ENCODE data around the gene PXMP2.

The PXMP2 gene

GRCh38 chr12:132673288-132674179 is 13.9 kb upstream of the PXMP2 start:
- TF ChIP-seq CTCF (IDR thresholded peaks at IDR 0.05; ENCODE audit: borderline replicate concordance, control extremely low read depth, extremely low read depth, insufficient read depth, missing control alignments): no peak
- in situ Hi-C loops (cut with MboI; ENCODE audit: low sequenced_read_pairs, unreplicated experiment): no loop called here

DNA sequence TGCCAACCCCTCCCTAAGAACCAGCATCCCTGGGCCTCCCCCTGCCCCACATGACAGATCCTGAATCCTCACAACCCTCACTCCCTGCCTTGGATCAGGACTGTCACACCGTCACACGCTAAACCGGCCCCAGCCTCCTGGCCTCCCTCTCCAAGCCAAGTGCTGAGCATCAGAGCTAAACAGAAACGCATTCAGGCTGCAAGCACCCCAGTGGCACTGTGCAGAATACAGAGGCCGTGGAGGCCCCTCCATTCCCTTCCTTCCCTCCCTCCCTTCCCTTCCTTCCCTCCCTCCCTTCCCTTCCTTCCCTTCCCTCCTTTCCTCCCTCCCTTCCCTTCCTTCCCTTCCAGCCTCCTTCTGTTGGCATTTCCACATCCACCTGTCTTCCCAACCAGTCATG is 12.8 kb upstream of the PXMP2 start:
- in situ Hi-C loops (cut with MboI; ENCODE audit: low sequenced_read_pairs, unreplicated experiment): no loop called here
- no peak for DNase-seq (ENCODE audit: low spot score)
- TF ChIP-seq CTCF (IDR thresholded peaks at IDR 0.05; ENCODE audit: borderline replicate concordance, control extremely low read depth, extremely low read depth, insufficient read depth, missing control alignments): no peak

More at GRCh38 chr12:132673288-132674179, 13.9 kb upstream of the PXMP2 start:
- no peak for DNase-seq (ENCODE audit: low spot score)

DNA sequence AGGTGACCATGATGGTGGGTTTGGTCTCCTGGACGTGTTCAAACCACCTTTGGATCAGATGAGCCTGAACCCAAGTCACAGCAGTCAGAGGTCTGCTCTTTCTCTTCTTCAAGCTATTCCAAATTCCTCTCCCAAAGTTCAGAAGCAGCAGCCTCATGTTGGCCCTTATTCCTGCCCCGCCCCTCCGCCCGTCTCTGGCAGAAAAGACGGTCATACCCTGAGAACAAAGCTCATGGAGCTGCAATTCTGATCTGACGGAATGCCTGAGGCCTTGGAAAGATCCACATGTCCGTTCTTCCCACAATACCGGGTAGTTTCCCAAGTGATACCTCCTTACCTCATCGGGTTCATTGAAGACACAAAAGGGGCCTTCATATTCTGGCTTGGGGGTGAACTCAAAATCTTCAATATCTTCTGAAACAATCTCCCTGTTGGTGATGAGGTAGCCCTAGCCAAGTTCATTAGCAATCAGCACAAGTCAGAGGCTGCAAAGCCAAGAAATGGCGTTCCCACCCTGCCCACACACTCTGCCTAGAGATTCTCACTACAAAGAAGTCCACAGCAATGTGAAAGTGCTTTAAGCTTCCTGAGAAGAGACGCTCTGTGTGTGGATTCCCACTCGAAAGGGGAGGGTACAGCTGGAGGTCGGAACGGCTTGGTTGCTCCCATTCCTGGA is 11.5 kb upstream of the PXMP2 start:
- DNase-seq (ENCODE audit: low spot score): no peak
- no peak for TF ChIP-seq CTCF (IDR thresholded peaks at IDR 0.05; ENCODE audit: borderline replicate concordance, control extremely low read depth, extremely low read depth, insufficient read depth, missing control alignments)
- in situ Hi-C loops (cut with MboI; ENCODE audit: low sequenced_read_pairs, unreplicated experiment): no loop called here

DNA sequence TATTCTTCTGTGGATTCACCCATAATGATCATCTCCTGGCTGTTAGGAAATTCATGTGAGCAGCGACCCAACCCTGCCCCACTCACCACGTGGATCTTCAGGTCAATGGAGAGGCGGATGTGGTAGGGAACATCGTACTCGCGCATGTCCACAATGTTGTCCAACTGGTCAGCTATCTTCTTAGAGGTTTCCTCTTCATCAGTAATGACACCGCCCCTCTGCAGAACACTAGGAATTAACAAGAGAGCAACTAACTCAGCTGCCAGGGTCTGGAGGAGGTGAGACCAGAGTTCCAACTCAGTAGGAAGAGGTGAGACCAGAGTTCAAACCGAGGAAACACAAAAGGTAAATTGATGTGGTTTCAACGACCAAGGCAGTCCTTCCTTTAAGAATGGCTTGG is 9.9 kb upstream of the PXMP2 start:
- in situ Hi-C loops (cut with MboI; ENCODE audit: low sequenced_read_pairs, unreplicated experiment): no loop called here
- DNase-seq (ENCODE audit: low spot score): no peak
- no peak for TF ChIP-seq CTCF (IDR thresholded peaks at IDR 0.05; ENCODE audit: borderline replicate concordance, control extremely low read depth, extremely low read depth, insufficient read depth, missing control alignments)

GRCh38 chr12:132685400-132685799 is 2.0 kb upstream of the PXMP2 start:
- TF ChIP-seq CTCF (IDR thresholded peaks at IDR 0.05; ENCODE audit: borderline replicate concordance, control extremely low read depth, extremely low read depth, insufficient read depth, missing control alignments): no peak
- in situ Hi-C loops (cut with MboI; ENCODE audit: low sequenced_read_pairs, unreplicated experiment): no loop called here

GRCh38 chr12:132686825-132687210 is 569 bp upstream of the PXMP2 start:
- TF ChIP-seq CTCF (IDR thresholded peaks at IDR 0.05; ENCODE audit: borderline replicate concordance, control extremely low read depth, extremely low read depth, insufficient read depth, missing control alignments): no peak
- in situ Hi-C loops (cut with MboI; ENCODE audit: low sequenced_read_pairs, unreplicated experiment): no loop called here
- DNase-seq (ENCODE audit: low spot score): no peak

More at GRCh38 chr12:132685400-132685799, 2.0 kb upstream of the PXMP2 start:
- no peak for DNase-seq (ENCODE audit: low spot score)
